GM12872 (cell line): ENCODE results near the gene PPTC7.

Source experiments
- CTCF ChIP-seq: IDR thresholded peaks from 3 replicates; pipeline ENCODE4 v1.5.1; 2011; ENCODE audit warnings: low read depth, mild to moderate bottlenecking, low read length, moderate library complexity; ENCODE audit not compliant: insufficient read depth

The PPTC7 gene

GRCh38 chr12:110547090-110547489 is 36.0 kb downstream of the PPTC7 start:
- no peak for TF ChIP-seq CTCF

- TF ChIP-seq CTCF: no peak
Observed at GRCh38 chr12:110546339-110546738, 36.8 kb downstream of the PPTC7 start.

GRCh38 chr12:110545812-110546211 is 37.3 kb downstream of the PPTC7 start:
- TF ChIP-seq CTCF: no peak

- no peak for TF ChIP-seq CTCF
Observed at GRCh38 chr12:110543965-110544364, 39.2 kb downstream of the PPTC7 start.

- no peak for TF ChIP-seq CTCF
Observed at GRCh38 chr12:110543252-110543959, 39.7 kb downstream of the PPTC7 start.

GRCh38 chr12:110540048-110540447 is 43.1 kb downstream of the PPTC7 start:
- no peak for TF ChIP-seq CTCF

- TF ChIP-seq CTCF: no peak
Observed at GRCh38 chr12:110538869-110539622, 44.1 kb downstream of the PPTC7 start.
